Caco-2 (cell line): ENCODE results near the gene ANKRD44. TPM values are rescaled to one million over a fixed set of nuclear protein-coding genes. Genes with fewer than 3 reads are reported as not detected.

Experiments used
- BruUV-seq: library from RNA; stranded (reverse); fragments of 400-500 nt; replicated peaks from 2 replicates; lab custom pipeline; 2021; lab: Mats Ljungman, UMichigan
- CTCF ChIA-PET: fragments of 300-600 bp; sonication (Branson Sonifier 250); formaldehyde crosslinking; loops from one replicate; lab custom pipeline; 2022; ENCODE audit warnings: antibody characterized with exemption; lab: Charles Lee
- POLR2A ChIA-PET: fragments of 300-600 bp; sonication (Branson Sonifier 250); formaldehyde crosslinking; loops from one replicate; lab custom pipeline; 2022; ENCODE audit warnings: antibody characterized with exemption; lab: Charles Lee
- DNase-seq, 2 experiments: peaks; one replicate each; pipeline versions ENCODE4 v3.0.0 to v3.0.0-alpha.2; 2020 to 2022
- H3K27me3 ChIP-seq: replicated peaks from 2 replicates; pipeline ENCODE4 v1.6.0; 2011; ENCODE audit warnings: low read length; ENCODE audit not compliant: control insufficient read depth, insufficient read depth
- H3K36me3 ChIP-seq: 2 replicates; pipeline ENCODE4 v1.5.1; 2011; ENCODE audit warnings: low read length; ENCODE audit not compliant: control insufficient read depth, insufficient read depth
- H3K4me1 ChIP-seq: fragments of 250-450 bp; sonication (Bioruptor Pico); 2 replicates; pipeline ENCODE4 v1.5.1; 2020; ENCODE audit warnings: mild to moderate bottlenecking
- H3K4me3 ChIP-seq: 2 replicates; pipeline ENCODE4 v1.5.1; 2011; ENCODE audit warnings: low read depth, mild to moderate bottlenecking, control low read depth, low read length
- H3K9me3 ChIP-seq: fragments of 250-450 bp; sonication (Bioruptor Pico); 2 replicates; pipeline ENCODE4 v1.5.1; 2020; ENCODE audit warnings: mild to moderate bottlenecking, moderate library complexity
- H3K27ac Mint-ChIP-seq: one replicate; pipeline ENCODE4 v1.8.0; 2022; ENCODE audit warnings: mixed read lengths; ENCODE audit not compliant: unreplicated experiment
- H3K27me3 Mint-ChIP-seq: one replicate; pipeline ENCODE4 v1.8.0; 2022; ENCODE audit warnings: mixed read lengths; ENCODE audit not compliant: insufficient read depth, unreplicated experiment
- H3K36me3 Mint-ChIP-seq: one replicate; pipeline ENCODE4 v1.8.0; 2022; ENCODE audit warnings: mild to moderate bottlenecking, mixed read lengths; ENCODE audit not compliant: insufficient read depth, unreplicated experiment
- H3K4me1 Mint-ChIP-seq: one replicate; pipeline ENCODE4 v1.8.0; 2022; ENCODE audit warnings: low read depth, mixed read lengths; ENCODE audit not compliant: unreplicated experiment
- H3K4me3 Mint-ChIP-seq: one replicate; pipeline ENCODE4 v1.8.0; 2022; ENCODE audit warnings: mild to moderate bottlenecking, moderate library complexity, mixed read lengths; ENCODE audit not compliant: unreplicated experiment
- H3K9me3 Mint-ChIP-seq: one replicate; pipeline ENCODE4 v1.8.0; 2022; ENCODE audit warnings: mixed read lengths; ENCODE audit not compliant: unreplicated experiment
- CTCF ChIP-seq, 2 experiments: fragments of 200-600 bp in 1 of 2; IDR thresholded peaks; 1 replicate in 1 of 2; 2 replicates in 1 of 2; pipeline versions ENCODE4 v1.5.1 to v1.8.0; 2011 to 2022; ENCODE audit warnings: antibody characterized with exemption in 1 of 2, control low read depth in 1 of 2, inconsistent platforms in 1 of 2, low read depth in 1 of 2, low read length in 1 of 2, mild to moderate bottlenecking in 1 of 2, moderate library complexity in 1 of 2; ENCODE audit not compliant: insufficient read depth in 1 of 2, severe bottlenecking in 1 of 2, unreplicated experiment in 1 of 2
- intact Hi-C: fragments of 100-400 bp; cut with micrococcal nuclease; formaldehyde crosslinking; loops from one replicate; pipeline ENCODE4 v1.10.0; 2022; ENCODE audit not compliant: unreplicated experiment
- total RNA-seq: library from RNA; stranded (reverse); gene quantifications from 2 replicates; pipeline ENCODE4 v1.2.3, GENCODE V29; 2022

Gene ANKRD44
- total RNA-seq, 1 experiment from 2014 or later: 1.0 TPM

GRCh38 chr2:197116306-197116879 lies 194.2 kb downstream of the ANKRD44 start:
- BruUV-seq: no TSS peak
- H3K27ac Mint-ChIP-seq: no peak overlapping the region
- no peaks in the 10 kb centered on the region for H3K4me1 Mint-ChIP-seq
- Histone ChIP-seq H3K4me3 (no peak overlapping the region), H3K9me3 (no peaks in the 10 kb centered on the region), H3K36me3 (no peaks in the 10 kb centered on the region), H3K4me1 (no peaks in the 10 kb centered on the region), H3K27me3 (no peaks in the 10 kb centered on the region)
- no peak for DNase-seq
- TF ChIP-seq CTCF (IDR thresholded peaks at IDR 0.05; ENCODE audit: insufficient read depth in 1 of 2, low read depth in 1 of 2, low read length in 1 of 2, severe bottlenecking in 1 of 2, unreplicated experiment in 1 of 2): no peak
- H3K36me3 Mint-ChIP-seq: peaks cover 4% of the 10 kb centered on the region
- POLR2A ChIA-PET: no interaction called here
- CTCF ChIA-PET: no interaction called here
- intact Hi-C loops: no loop called here
- peaks cover 12% of the 10 kb centered on the region for H3K27me3 Mint-ChIP-seq
- no peaks in the 10 kb centered on the region for H3K9me3 Mint-ChIP-seq
- H3K4me3 Mint-ChIP-seq: no peak overlapping the region

- DNase-seq: no peak
- CTCF ChIA-PET: no interaction called here
- Histone ChIP-seq H3K4me1 (no peaks in the 10 kb centered on the region), H3K27me3 (no peaks in the 10 kb centered on the region), H3K4me3 (no peak overlapping the region), H3K36me3 (no peaks in the 10 kb centered on the region), H3K9me3 (no peaks in the 10 kb centered on the region)
- intact Hi-C loops: no loop called here
- BruUV-seq: no TSS peak
- peaks cover 10% of the 10 kb centered on the region for H3K27me3 Mint-ChIP-seq
- H3K36me3 Mint-ChIP-seq: peaks cover 4% of the 10 kb centered on the region
- no peak overlapping the region for H3K4me3 Mint-ChIP-seq
- H3K9me3 Mint-ChIP-seq: no peaks in the 10 kb centered on the region
- H3K27ac Mint-ChIP-seq: no peak overlapping the region
- POLR2A ChIA-PET: no interaction called here
- no peak for TF ChIP-seq CTCF (IDR thresholded peaks at IDR 0.05; ENCODE audit: insufficient read depth in 1 of 2, low read depth in 1 of 2, low read length in 1 of 2, severe bottlenecking in 1 of 2, unreplicated experiment in 1 of 2)
- H3K4me1 Mint-ChIP-seq: no peaks in the 10 kb centered on the region
Observed at GRCh38 chr2:197115325-197115724, 195.3 kb downstream of the ANKRD44 start.

- ChIA-PET CTCF (interaction anchor here (0.8 to 1.5 kb wide), 5 partner anchors 56 to 270 kb away, joined by 3 to 10 read pairs (median 3); no protein-coding TSS in a partner anchor), POLR2A (no interaction called here)
- H3K27me3 ChIP-seq: no peaks in the 10 kb centered on the region
- no peaks in the 10 kb centered on the region for H3K36me3 ChIP-seq
- Mint-ChIP-seq H3K4me1 (no peaks in the 10 kb centered on the region), H3K9me3 (no peaks in the 10 kb centered on the region), H3K4me3 (no peak overlapping the region), H3K27ac (no peak overlapping the region), H3K27me3 (peaks cover 7% of the 10 kb centered on the region), H3K36me3 (peaks cover 4% of the 10 kb centered on the region)
- intact Hi-C loops: loop anchor here (1.0 to 5.0 kb wide), 7 partner anchors 55 to 664 kb away; no protein-coding TSS in a partner anchor
- no TSS peak for BruUV-seq
- no peaks in the 10 kb centered on the region for H3K9me3 ChIP-seq
- H3K4me3 ChIP-seq: no peak overlapping the region
- H3K4me1 ChIP-seq: no peaks in the 10 kb centered on the region
- DNase-seq: peak in 1 of 2 experiments; percentile 17
- peak; percentile 54 to 63 for TF ChIP-seq CTCF (IDR thresholded peaks at IDR 0.05; ENCODE audit: insufficient read depth in 1 of 2, low read depth in 1 of 2, low read length in 1 of 2, severe bottlenecking in 1 of 2, unreplicated experiment in 1 of 2)
Observed at GRCh38 chr2:197113275-197113711, 197.3 kb downstream of the ANKRD44 start.
